Transverse colon (tissue), 4 donors: ENCODE results near the gene PRPSAP1.

ENCODE experiments used
- CTCF ChIP-seq, 5 experiments: fragments of 200-600 bp in 3 of 5; fragments of 450-650 bp in 2 of 5; sonication (generic) in 3 of 5; IDR thresholded peaks; 1 replicate in 2 of 5; 2 replicates in 3 of 5; pipeline ENCODE4 v1.5.1; 2016 to 2017; ENCODE audit warnings: antibody characterized with exemption in 5 of 5, inconsistent platforms in 3 of 5, mild to moderate bottlenecking in 2 of 5, moderate library complexity in 1 of 5
- POLR2AphosphoS5 ChIP-seq, 3 donors: sonication (generic); formaldehyde crosslinking; IDR thresholded peaks; one replicate each; pipeline ENCODE4 v1.6.1; 2016; ENCODE audit warnings: antibody characterized with exemption in 3 of 3

- TF ChIP-seq CTCF (IDR thresholded peaks at IDR 0.05) (no peak), POLR2AphosphoS5 (IDR thresholded peaks at IDR 0.05) (no peak)
Measured at GRCh38 chr17:76390003-76390421, 36.3 kb upstream of the PRPSAP1 start.
